Adrenal gland (tissue), 12 donors: ENCODE results near the gene TEK. TPM values are rescaled to one million over a fixed set of nuclear protein-coding genes. Genes with fewer than 3 reads are reported as not detected.

Source experiments
- DNase-seq, 7 donors: peaks; one replicate each; pipeline ENCODE4 v3.0.0-alpha.2; 2019 to 2020
- H3K27ac ChIP-seq, 5 donors: fragments of 200-600 bp; sonication (generic) in 4 of 5; 1 replicate in 3 of 5; 2 replicates in 2 of 5; pipeline versions ENCODE4 v1.5.1 to v1.8.0; 2016 to 2020; ENCODE audit warnings: mild to moderate bottlenecking in 1 of 5
- H3K27me3 ChIP-seq: fragments of 200-600 bp; 2 replicates; pipeline ENCODE4 v1.8.0; 2021
- H3K36me3 ChIP-seq, 2 donors: fragments of 200-600 bp; replicated peaks in 1 of 2; 1 replicate in 1 of 2; 2 replicates in 1 of 2; pipeline versions ENCODE4 v1.5.1 to v1.8.0; 2018 to 2022
- H3K4me1 ChIP-seq, 2 donors: fragments of 200-600 bp; replicated peaks in 1 of 2; 1 replicate in 1 of 2; 2 replicates in 1 of 2; pipeline versions ENCODE4 v1.5.1 to v1.8.0; 2018 to 2021
- H3K4me3 ChIP-seq, 4 donors: fragments of 200-600 bp; sonication (generic) in 3 of 4; one replicate each; pipeline ENCODE4 v1.5.1; 2016 to 2018
- H3K9me3 ChIP-seq, 3 donors: fragments of 200-600 bp; sonication (generic) in 1 of 3; replicated peaks in 1 of 3; 1 replicate in 2 of 3; 2 replicates in 1 of 3; pipeline versions ENCODE4 v1.5.1 to v1.8.0; 2016 to 2021
- CTCF ChIP-seq, 6 experiments: fragments of 450-650 bp in 4 of 6; fragments of 200-600 bp in 2 of 6; sonication (generic) in 1 of 6; IDR thresholded peaks; 1 replicate in 5 of 6; 2 replicates in 1 of 6; pipeline versions ENCODE4 v1.5.1 to v1.8.0; 2016 to 2021; ENCODE audit warnings: antibody characterized with exemption in 6 of 6, mild to moderate bottlenecking in 2 of 6, moderate library complexity in 1 of 6
- POLR2A ChIP-seq, 2 donors: fragments of 450-650 bp; IDR thresholded peaks; one replicate each; pipeline ENCODE4 v1.6.1; 2017; ENCODE audit warnings: antibody characterized with exemption in 2 of 2, mild to moderate bottlenecking in 2 of 2, moderate library complexity in 1 of 2
- WGBS, 4 donors: extraction: QIAGEN DNeasy Blood & Tissue Kit in 2 of 4; methylation state at CpG; one replicate each; pipeline versions ENCODE4 v1.1.5 to v1.1.7; 2013 to 2017; 5-methylcytosine and 5-hydroxymethylcytosine counted together
- intact Hi-C, 2 donors: fragments of 100-400 bp; cut with DNase I; formaldehyde crosslinking; loops; one replicate each; pipeline versions ENCODE4 v1.14.1 to v1.15.0; 2022 to 2023
- polyA plus RNA-seq, 3 donors: library from polyadenylated mRNA; stranded (reverse); fragments of 200-250 nt in 2 of 3; fragments of 350-450 nt in 1 of 3; fragmentation: Illumina TruSeq in 1 of 3; extraction: RNeasy Lipid Tissue Mini Kit (QIAGEN cat#74804) in 1 of 3; gene quantifications; one replicate each; pipeline ENCODE4 v1.2.3, GENCODE V29; 2013 to 2014
- total RNA-seq, 9 donors: library from RNA; depleted of rRNA in 4 of 9; stranded (reverse); fragments of >200 nt in 4 of 9; fragments of 120-200 nt in 1 of 9; fragmentation: NEBNext Ultra II Directional in 1 of 9; extraction: Animal tissue kit (Norgen Biotek cat#: 25700) in 1 of 9; gene quantifications; one replicate each; pipeline versions ENCODE4 v1.1.0 to v1.2.4, GENCODE V29; 2013 to 2023
- donor health status: healthy with polysubstance abuse.
- donor health status: Bipolar disorder and iron deficiency.
- donor health status: DM: yes; HTN: yes; CAD: no.
- donor health status: DM: no; HTN: no; CAD: no.
- donor health status: DM: no; HTN: no; CAD: no.
- donor health status: DM: yes; HTN: yes; CAD: no.

Gene TEK
- total and polyA plus RNA-seq, 12 donors = 2.7 to 27.9 (median 19.3) TPM

- 26 to 42% (median 31%) methylated on average over 4 of the region's 4 CpGs for WGBS, 4 donors
Observed at GRCh38 chr9:27125030-27125429, 16.0 kb downstream of the TEK start.

GRCh38 chr9:27125936-27126335 is 16.9 kb downstream of the TEK start:
- no peaks in the 10 kb centered on the region for H3K36me3 ChIP-seq
- H3K9me3 ChIP-seq = no peaks in the 10 kb centered on the region
- intact Hi-C loops = no loop called here
- no peak for TF ChIP-seq POLR2A (IDR thresholded peaks at IDR 0.05)
- TF ChIP-seq CTCF (IDR thresholded peaks at IDR 0.05) = no peak
- peaks cover 6 to 7% of the 10 kb centered on the region in 2 donors for H3K4me1 ChIP-seq
- peaks cover 12% of the 10 kb centered on the region for H3K27me3 ChIP-seq
- H3K4me3 ChIP-seq = no peak overlapping the region
- H3K27ac ChIP-seq = no peak overlapping the region
- no peak for DNase-seq
- 63 to 74% (median 66%) methylated on average over 5 of the region's 5 CpGs for WGBS, 4 donors

More at GRCh38 chr9:27125030-27125429, 16.0 kb downstream of the TEK start:
- Histone ChIP-seq H3K4me3 (no peak overlapping the region), H3K36me3 (no peaks in the 10 kb centered on the region), H3K4me1 (peaks cover 6 to 7% of the 10 kb centered on the region in 2 donors), H3K9me3 (no peaks in the 10 kb centered on the region), H3K27me3 (peaks cover 15% of the 10 kb centered on the region), H3K27ac (peak overlapping the region in 2 of 5 donors; percentile 1 to 26)
- TF ChIP-seq POLR2A (IDR thresholded peaks at IDR 0.05) = no peak
- no peak for TF ChIP-seq CTCF (IDR thresholded peaks at IDR 0.05)
- DNase-seq = peak; percentile 29 to 79 (median 56)
- intact Hi-C loops = no loop called here

- intact Hi-C loops = no loop called here
- 67 to 85% (median 79%) methylated on average over 2 of the region's 2 CpGs for WGBS, 4 donors
Observed at GRCh38 chr9:27126670-27127069, 17.6 kb downstream of the TEK start.

GRCh38 chr9:27129221-27129620 is 20.2 kb downstream of the TEK start:
- TF ChIP-seq CTCF (IDR thresholded peaks at IDR 0.05) = no peak
- no peak for TF ChIP-seq POLR2A (IDR thresholded peaks at IDR 0.05)
- no peaks in the 10 kb centered on the region for H3K9me3 ChIP-seq
- no peak overlapping the region for H3K27ac ChIP-seq
- peaks cover 8% of the 10 kb centered on the region for H3K27me3 ChIP-seq
- 48 to 61% (median 54%) methylated on average over 1 of the region's 1 CpG for WGBS, 4 donors
- H3K36me3 ChIP-seq = no peaks in the 10 kb centered on the region
- H3K4me3 ChIP-seq = no peak overlapping the region
- DNase-seq = no peak
- peaks cover 6 to 7% of the 10 kb centered on the region in 2 donors for H3K4me1 ChIP-seq
- intact Hi-C loops = no loop called here

More at GRCh38 chr9:27126670-27127069, 17.6 kb downstream of the TEK start:
- H3K27ac ChIP-seq = no peak overlapping the region
- no peak for DNase-seq
- TF ChIP-seq POLR2A (IDR thresholded peaks at IDR 0.05) = no peak
- TF ChIP-seq CTCF (IDR thresholded peaks at IDR 0.05) = no peak
- H3K9me3 ChIP-seq = no peaks in the 10 kb centered on the region
- peaks cover 9% of the 10 kb centered on the region for H3K27me3 ChIP-seq
- peaks cover 6 to 7% of the 10 kb centered on the region in 2 donors for H3K4me1 ChIP-seq
- H3K4me3 ChIP-seq = no peak overlapping the region
- H3K36me3 ChIP-seq = no peaks in the 10 kb centered on the region
